HUES64 (cell line): ENCODE data around the gene HSD3B2.

ENCODE experiments used
- H3K27ac ChIP-seq: 2 replicates; pipeline ENCODE4 v1.7.0; 2013; ENCODE audit warnings: low read depth, low read length, inconsistent platforms
- H3K27me3 ChIP-seq: 2 replicates; pipeline ENCODE4 v1.6.1; 2013; ENCODE audit warnings: mild to moderate bottlenecking, low read length; ENCODE audit not compliant: insufficient read depth
- H3K36me3 ChIP-seq: 2 replicates; pipeline ENCODE4 v1.6.1; 2013; ENCODE audit warnings: mild to moderate bottlenecking, low read length; ENCODE audit not compliant: insufficient read depth
- H3K4me1 ChIP-seq: 2 replicates; pipeline ENCODE4 v1.6.1; 2013; ENCODE audit warnings: mild to moderate bottlenecking, low read length, moderate library complexity; ENCODE audit not compliant: insufficient read depth
- H3K4me3 ChIP-seq: 2 replicates; pipeline ENCODE4 v1.5.1; 2013; ENCODE audit warnings: mild to moderate bottlenecking, low read length, moderate library complexity
- H3K9ac ChIP-seq: 2 replicates; pipeline ENCODE4 v1.6.1; 2013; ENCODE audit warnings: mild to moderate bottlenecking, low read depth, low read length
- H3K9me3 ChIP-seq: 2 replicates; pipeline ENCODE4 v1.6.1; 2013; ENCODE audit warnings: low read depth, low read length; ENCODE audit not compliant: insufficient read depth
- WGBS: fragments of 150-250, 120-280 bp; methylation state at CpG from one replicate; pipeline ENCODE4 v1.1.7; 2013; ENCODE audit warnings: missing lambda C conversion rate; 5-methylcytosine and 5-hydroxymethylcytosine counted together

HSD3B2 gene

GRCh38 chr1:119397986-119398385, 17.0 kb upstream of the HSD3B2 start:
- H3K9ac ChIP-seq = no peak overlapping the region
- no peaks in the 10 kb centered on the region for H3K9me3 ChIP-seq
- H3K4me3 ChIP-seq = no peak overlapping the region
- no peaks in the 10 kb centered on the region for H3K4me1 ChIP-seq
- 93% methylated on average over 3 of the region's 3 CpGs for WGBS
- no peaks in the 10 kb centered on the region for H3K27me3 ChIP-seq
- H3K27ac ChIP-seq = no peak overlapping the region
- no peaks in the 10 kb centered on the region for H3K36me3 ChIP-seq

- H3K9me3 ChIP-seq = no peaks in the 10 kb centered on the region
- no peaks in the 10 kb centered on the region for H3K4me1 ChIP-seq
- no peak overlapping the region for H3K4me3 ChIP-seq
- H3K27me3 ChIP-seq = no peaks in the 10 kb centered on the region
- WGBS = 49% methylated on average over 2 of the region's 2 CpGs
- H3K9ac ChIP-seq = no peak overlapping the region
- H3K36me3 ChIP-seq = no peaks in the 10 kb centered on the region
- H3K27ac ChIP-seq = no peak overlapping the region
Measured at GRCh38 chr1:119404736-119405135, 10.2 kb upstream of the HSD3B2 start.

GRCh38 chr1:119409731-119410130, 5.2 kb upstream of the HSD3B2 start:
- no peaks in the 10 kb centered on the region for H3K36me3 ChIP-seq
- H3K9ac ChIP-seq = no peak overlapping the region
- H3K4me3 ChIP-seq = no peak overlapping the region

GRCh38 chr1:119410961-119411360, 4.0 kb upstream of the HSD3B2 start:
- H3K27me3 ChIP-seq = no peaks in the 10 kb centered on the region
- H3K36me3 ChIP-seq = no peaks in the 10 kb centered on the region
- no peak overlapping the region for H3K9ac ChIP-seq
- H3K4me1 ChIP-seq = no peaks in the 10 kb centered on the region
- H3K9me3 ChIP-seq = no peaks in the 10 kb centered on the region
- WGBS = 83% methylated on average over 3 of the region's 3 CpGs
- no peak overlapping the region for H3K27ac ChIP-seq
- no peak overlapping the region for H3K4me3 ChIP-seq

More at GRCh38 chr1:119409731-119410130, 5.2 kb upstream of the HSD3B2 start:
- Histone ChIP-seq H3K9me3 (no peaks in the 10 kb centered on the region), H3K27me3 (no peaks in the 10 kb centered on the region), H3K27ac (no peak overlapping the region), H3K4me1 (no peaks in the 10 kb centered on the region)

- no peak overlapping the region for H3K27ac ChIP-seq
- no peak overlapping the region for H3K4me3 ChIP-seq
- no peaks in the 10 kb centered on the region for H3K4me1 ChIP-seq
- H3K9ac ChIP-seq = no peak overlapping the region
- H3K9me3 ChIP-seq = no peaks in the 10 kb centered on the region
- no peaks in the 10 kb centered on the region for H3K36me3 ChIP-seq
- H3K27me3 ChIP-seq = no peaks in the 10 kb centered on the region
- WGBS = 86% methylated on average over 3 of the region's 3 CpGs
Measured at GRCh38 chr1:119416006-119416640, 1.2 kb downstream of the HSD3B2 start.

GRCh38 chr1:119419109-119419508, 4.2 kb downstream of the HSD3B2 start:
- no peak overlapping the region for H3K4me3 ChIP-seq
- H3K9ac ChIP-seq = no peak overlapping the region
- H3K27me3 ChIP-seq = no peaks in the 10 kb centered on the region
- no peak overlapping the region for H3K27ac ChIP-seq
- 93% methylated on average over 5 of the region's 5 CpGs for WGBS
- H3K9me3 ChIP-seq = no peaks in the 10 kb centered on the region
- H3K36me3 ChIP-seq = no peaks in the 10 kb centered on the region
- peaks cover 5% of the 10 kb centered on the region; the same call in 1 of the 2 replicates for H3K4me1 ChIP-seq

- Histone ChIP-seq H3K27me3 (no peaks in the 10 kb centered on the region), H3K9me3 (no peaks in the 10 kb centered on the region), H3K36me3 (no peaks in the 10 kb centered on the region), H3K27ac (no peak overlapping the region), H3K4me3 (no peak overlapping the region), H3K9ac (no peak overlapping the region), H3K4me1 (peaks cover 5% of the 10 kb centered on the region; the same call in 1 of the 2 replicates)
Measured at GRCh38 chr1:119420638-119421037, 5.7 kb downstream of the HSD3B2 start.

- Histone ChIP-seq H3K4me1 (peaks cover 5% of the 10 kb centered on the region; the same call in 1 of the 2 replicates), H3K9ac (no peak overlapping the region), H3K36me3 (no peaks in the 10 kb centered on the region), H3K4me3 (no peak overlapping the region), H3K27me3 (no peaks in the 10 kb centered on the region), H3K9me3 (no peaks in the 10 kb centered on the region), H3K27ac (no peak overlapping the region)
Measured at GRCh38 chr1:119422631-119423030, 7.7 kb downstream of the HSD3B2 start.

GRCh38 chr1:119428991-119429390, 14.0 kb downstream of the HSD3B2 start:
- Histone ChIP-seq H3K9ac (no peak overlapping the region), H3K9me3 (no peaks in the 10 kb centered on the region), H3K27ac (no peak overlapping the region), H3K27me3 (no peaks in the 10 kb centered on the region), H3K4me1 (no peaks in the 10 kb centered on the region), H3K4me3 (no peak overlapping the region), H3K36me3 (no peaks in the 10 kb centered on the region)
- WGBS = 94% methylated on average over 2 of the region's 2 CpGs

GRCh38 chr1:119429687-119430086, 14.7 kb downstream of the HSD3B2 start:
- Histone ChIP-seq H3K9me3 (no peaks in the 10 kb centered on the region), H3K9ac (no peak overlapping the region), H3K4me1 (no peaks in the 10 kb centered on the region), H3K4me3 (no peak overlapping the region), H3K36me3 (no peaks in the 10 kb centered on the region), H3K27me3 (no peaks in the 10 kb centered on the region), H3K27ac (no peak overlapping the region)
- WGBS = 78% methylated on average over 4 of the region's 4 CpGs

GRCh38 chr1:119430486-119430885, 15.5 kb downstream of the HSD3B2 start:
- Histone ChIP-seq H3K27me3 (no peaks in the 10 kb centered on the region), H3K9me3 (no peaks in the 10 kb centered on the region), H3K4me3 (no peak overlapping the region), H3K36me3 (no peaks in the 10 kb centered on the region), H3K27ac (no peak overlapping the region), H3K4me1 (no peaks in the 10 kb centered on the region), H3K9ac (no peak overlapping the region)
- WGBS = 96% methylated on average over 2 of the region's 2 CpGs

- 79% methylated on average over 3 of the region's 3 CpGs for WGBS
- Histone ChIP-seq H3K4me1 (no peaks in the 10 kb centered on the region), H3K27ac (no peak overlapping the region), H3K27me3 (no peaks in the 10 kb centered on the region), H3K36me3 (no peaks in the 10 kb centered on the region), H3K4me3 (no peak overlapping the region), H3K9ac (no peak overlapping the region), H3K9me3 (no peaks in the 10 kb centered on the region)
Measured at GRCh38 chr1:119431836-119432235, 16.9 kb downstream of the HSD3B2 start.
